Gastrocnemius medialis (tissue), 4 donors: Measurements from ENCODE around the gene BORCS5. TPM values are rescaled to one million over a fixed set of nuclear protein-coding genes. Genes with fewer than 3 reads are reported as not detected.

Experiments used
- ATAC-seq, 2 donors: fragments of 150-250 bp; one replicate each; pipeline ENCODE4 v1.9.1; 2016
- DNase-seq, 2 donors: peaks; one replicate each; pipeline ENCODE4 v3.0.0-alpha.2; 2019
- H3K27ac ChIP-seq, 4 donors: fragments of 200-600 bp; sonication (generic); 1 replicate in 1 of 4; 2 replicates in 3 of 4; pipeline ENCODE4 v1.5.1; 2016 to 2018; ENCODE audit warnings: mild to moderate bottlenecking in 2 of 4, moderate library complexity in 1 of 4
- H3K27me3 ChIP-seq, 3 donors: fragments of 200-600 bp; sonication (generic) in 2 of 3; 1 replicate in 1 of 3; 2 replicates in 2 of 3; pipeline versions ENCODE4 v1.5.1 to v1.6.0; 2016 to 2019; ENCODE audit warnings: mild to moderate bottlenecking in 1 of 3, moderate library complexity in 1 of 3
- H3K36me3 ChIP-seq, 2 donors: fragments of 200-600 bp; sonication (generic) in 1 of 2; one replicate each; pipeline ENCODE4 v1.5.1; 2017 to 2018
- H3K4me1 ChIP-seq, 2 donors: fragments of 200-600 bp; sonication (generic) in 1 of 2; one replicate each; pipeline ENCODE4 v1.5.1; 2016 to 2017; ENCODE audit warnings: mild to moderate bottlenecking in 2 of 2
- H3K4me3 ChIP-seq, 4 donors: fragments of 200-600 bp; sonication (generic) in 3 of 4; 1 replicate in 1 of 4; 2 replicates in 3 of 4; pipeline ENCODE4 v1.5.1; 2016 to 2019; ENCODE audit warnings: mild to moderate bottlenecking in 2 of 4
- H3K9me3 ChIP-seq, 3 donors: fragments of 200-600 bp; sonication (generic) in 2 of 3; 1 replicate in 1 of 3; 2 replicates in 2 of 3; pipeline ENCODE4 v1.5.1; 2016 to 2019
- CTCF ChIP-seq, 5 experiments: fragments of 450-650 bp in 3 of 5; fragments of 200-600 bp in 2 of 5; sonication (generic) in 2 of 5; IDR thresholded peaks in 4 of 5; conservative IDR thresholded peaks in 1 of 5; 1 replicate in 4 of 5; 2 replicates in 1 of 5; pipeline ENCODE4 v1.5.1; 2016 to 2019; ENCODE audit warnings: antibody characterized with exemption in 5 of 5, mild to moderate bottlenecking in 3 of 5, moderate library complexity in 3 of 5
- POLR2A ChIP-seq, 2 donors: fragments of 450-650 bp; IDR thresholded peaks; one replicate each; pipeline ENCODE4 v1.6.1; 2017; ENCODE audit warnings: antibody characterized with exemption in 2 of 2, mild to moderate bottlenecking in 2 of 2, moderate library complexity in 2 of 2
- in situ Hi-C, 4 donors: fragments of 200-750 bp; cut with MboI; loops; one replicate each; pipeline versions ENCODE4 v1.15.0 to v1.8.0; 2017; ENCODE audit warnings: low sequenced_read_pairs in 4 of 4
- intact Hi-C: fragments of 100-400 bp; cut with DNase I; formaldehyde crosslinking; loops from one replicate; pipeline ENCODE4 v1.15.1; 2023; ENCODE audit warnings: low total_unique reads
- total RNA-seq, 4 donors: library from RNA; depleted of rRNA; stranded (reverse); fragments of >200 nt; gene quantifications; one replicate each; pipeline versions ENCODE4 v1.1.0 to v1.2.3, GENCODE V29; 2016

Gene BORCS5
- total RNA-seq, 4 donors from 2014 or later = 13.0 to 13.9 (median 13.4) TPM

- Histone ChIP-seq H3K27me3 (no peaks in the 10 kb centered on the region), H3K27ac (no peak overlapping the region), H3K4me3 (no peak overlapping the region), H3K4me1 (peaks cover 0 to 7% of the 10 kb centered on the region in 2 donors), H3K9me3 (no peaks in the 10 kb centered on the region), H3K36me3 (no peaks in the 10 kb centered on the region)
- DNase-seq (no peak), ATAC-seq (no peak)
- intact Hi-C loops (no loop called here), in situ Hi-C loops (loop anchor here in 1 of 4 donors (25.0 kb wide), 1 partner anchor 345 kb away; the partner anchor contains the start of gene CDKN1B)
- no peak for TF ChIP-seq POLR2A (IDR thresholded peaks at IDR 0.05)
- no peak for TF ChIP-seq CTCF (IDR thresholded peaks at IDR 0.05 in 4 of 5, conservative IDR thresholded peaks at IDR 0.05 in 1 of 5)
Observed at GRCh38 chr12:12366701-12367481, 10.0 kb downstream of the BORCS5 start.

- Histone ChIP-seq H3K9me3 (no peaks in the 10 kb centered on the region), H3K27ac (no peak overlapping the region), H3K27me3 (no peaks in the 10 kb centered on the region), H3K4me1 (peaks cover 0 to 7% of the 10 kb centered on the region in 2 donors), H3K4me3 (no peak overlapping the region), H3K36me3 (no peaks in the 10 kb centered on the region)
- in situ Hi-C loops = loop anchor here in 1 of 4 donors (25.0 kb wide), 1 partner anchor 345 kb away; the partner anchor contains the start of gene CDKN1B
- intact Hi-C loops = no loop called here
- TF ChIP-seq POLR2A (IDR thresholded peaks at IDR 0.05) = no peak
- no peak for TF ChIP-seq CTCF (IDR thresholded peaks at IDR 0.05 in 4 of 5, conservative IDR thresholded peaks at IDR 0.05 in 1 of 5)
- no peak for DNase-seq
- no peak for ATAC-seq
Observed at GRCh38 chr12:12367482-12367998, 10.7 kb downstream of the BORCS5 start.

GRCh38 chr12:12372946-12373722, 16.3 kb downstream of the BORCS5 start:
- H3K27ac ChIP-seq = no peak overlapping the region
- ATAC-seq (no peak), DNase-seq (no peak)
- no peak overlapping the region for H3K4me3 ChIP-seq
- in situ Hi-C loops (loop anchor here in 3 of 4 donors (10.0 to 25.0 kb wide), 4 partner anchors 182 to 339 kb away; partner anchors contain the start of genes DUSP16 (in 2 of the 3) and CDKN1B (in 1 of the 3)), intact Hi-C loops (no loop called here)
- no peaks in the 10 kb centered on the region for H3K27me3 ChIP-seq
- no peaks in the 10 kb centered on the region for H3K36me3 ChIP-seq
- TF ChIP-seq POLR2A (IDR thresholded peaks at IDR 0.05) (no peak), CTCF (IDR thresholded peaks at IDR 0.05 in 4 of 5, conservative IDR thresholded peaks at IDR 0.05 in 1 of 5) (no peak)
- no peaks in the 10 kb centered on the region for H3K4me1 ChIP-seq
- no peaks in the 10 kb centered on the region for H3K9me3 ChIP-seq

- Histone ChIP-seq H3K27me3 (no peaks in the 10 kb centered on the region), H3K27ac (no peak overlapping the region), H3K36me3 (no peaks in the 10 kb centered on the region), H3K4me1 (peaks cover 0 to 12% of the 10 kb centered on the region in 2 donors), H3K9me3 (no peaks in the 10 kb centered on the region), H3K4me3 (no peak overlapping the region)
- intact Hi-C loops (loop anchor here (1.0 to 5.0 kb wide), 6 partner anchors 14 to 350 kb away; partner anchors contain the start of gene CREBL2), in situ Hi-C loops (loop anchor here (5.0 to 25.0 kb wide), 5 partner anchors 178 to 335 kb away; partner anchors contain the start of genes DUSP16 (in 2 of the 4) and CDKN1B (in 1 of the 4))
- DNase-seq = no peak
- ATAC-seq = peak; percentile 83 to 98
- TF ChIP-seq POLR2A (IDR thresholded peaks at IDR 0.05) (no peak), CTCF (IDR thresholded peaks at IDR 0.05 in 4 of 5, conservative IDR thresholded peaks at IDR 0.05 in 1 of 5) (peak; percentile 65 to 86 (median 71))
Observed at GRCh38 chr12:12376646-12377448, 20.0 kb downstream of the BORCS5 start.
